T47D (cell line): Measurements from ENCODE around the gene CNTN4.

Source experiments
- DNase-seq, 2 experiments: peaks; one replicate each; pipeline versions ENCODE4 v3.0.0 to v3.0.0-alpha.2; 2011 to 2012; ENCODE audit warnings: low read depth in 1 of 2, low spot score in 1 of 2
- JUND ChIP-seq: IDR thresholded peaks from 2 replicates; pipeline ENCODE4 v1.6.1; 2012; ENCODE audit warnings: low read depth
- in situ Hi-C: cut with HindIII; loops from 2 replicates; pipeline ENCODE4 v1.10.0; 2016; ENCODE audit warnings: low sequenced_read_pairs, low pct_unique_long_range_greater_than_20kb

CNTN4 gene

DNA sequence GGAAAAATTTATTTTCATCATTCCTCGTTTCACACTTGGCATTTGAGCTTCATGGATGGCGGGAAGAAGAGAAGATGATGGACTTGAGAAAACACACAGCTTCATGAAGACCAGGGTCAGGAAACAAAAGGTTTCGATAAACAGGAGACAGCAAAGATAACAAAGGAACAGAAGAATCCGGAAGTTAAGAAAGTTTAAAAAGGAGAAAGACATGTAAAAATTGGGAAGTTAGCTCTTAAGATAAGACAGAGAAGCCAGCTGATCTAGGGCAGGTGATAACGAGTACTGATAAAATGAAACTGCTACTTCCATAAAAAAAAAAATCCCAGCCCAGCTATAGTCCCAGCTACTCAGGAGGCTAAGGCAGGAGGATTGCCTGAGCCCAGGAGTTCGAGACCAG is 987.6 kb downstream of the CNTN4 start:
- in situ Hi-C loops = no loop called here
- TF ChIP-seq JUND = no peak
- DNase-seq = no peak

DNA sequence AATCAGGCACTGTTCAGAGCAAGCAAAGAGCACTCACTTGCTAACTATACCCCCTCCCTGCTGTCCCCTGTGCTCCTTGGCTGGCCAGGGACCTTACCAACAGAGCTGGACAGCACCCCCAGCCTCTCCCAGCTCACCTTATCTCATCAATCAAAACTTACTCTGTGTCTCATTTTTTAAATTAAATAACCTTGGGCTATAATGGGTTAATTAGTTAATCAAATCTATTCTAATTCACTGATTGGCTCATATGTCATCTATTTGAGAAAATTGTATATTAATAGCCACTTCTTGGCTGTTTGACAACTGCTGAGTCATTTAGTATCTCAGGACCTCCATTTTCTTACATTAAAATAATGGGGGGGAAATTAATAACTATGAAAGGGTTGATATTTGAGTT is 988.6 kb downstream of the CNTN4 start:
- TF ChIP-seq JUND = no peak
- no peak for DNase-seq
- in situ Hi-C loops = no loop called here

- in situ Hi-C loops = no loop called here
- DNase-seq = no peak
- no peak for TF ChIP-seq JUND
These were observed 989.2 kb downstream of the CNTN4 start for GRCh38 chr3:3087716-3088465.

GRCh38 chr3:3089017-3089416 is 990.4 kb downstream of the CNTN4 start:
- no peak for DNase-seq
- no peak for TF ChIP-seq JUND
- in situ Hi-C loops = no loop called here

GRCh38 chr3:3097958-3098357 is 999.3 kb downstream of the CNTN4 start:
- no peak for DNase-seq
- TF ChIP-seq JUND = no peak
- in situ Hi-C loops = no loop called here

GRCh38 chr3:3101660-3102458 is 1003.2 kb downstream of the CNTN4 start:
- no peak for TF ChIP-seq JUND
- DNase-seq = no peak
- in situ Hi-C loops = no loop called here

- DNase-seq = no peak
- in situ Hi-C loops = no loop called here
- no peak for TF ChIP-seq JUND
These were observed 1004.1 kb downstream of the CNTN4 start for GRCh38 chr3:3102751-3103150.

DNA sequence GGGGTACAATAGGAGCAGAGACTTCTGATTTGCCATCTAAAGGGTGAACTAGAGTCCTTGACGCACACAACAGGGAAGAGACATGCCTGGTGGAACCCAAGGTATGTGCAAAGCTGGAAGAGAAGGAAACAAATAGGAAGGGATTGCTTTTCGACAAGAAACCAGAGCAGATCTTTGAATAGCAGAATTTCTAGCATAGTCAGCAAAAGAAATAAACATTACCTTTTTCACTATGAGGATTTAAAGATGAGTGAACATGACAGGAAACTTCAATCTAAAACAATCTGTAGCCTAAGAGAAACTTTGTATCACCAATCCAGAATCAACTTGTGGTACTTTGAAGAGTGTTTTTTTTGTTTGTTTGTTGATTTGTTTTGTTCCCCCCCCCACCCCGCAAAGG is 1006.6 kb downstream of the CNTN4 start:
- in situ Hi-C loops = no loop called here
- no peak for TF ChIP-seq JUND
- DNase-seq = no peak

- DNase-seq = no peak
- no peak for TF ChIP-seq JUND
- in situ Hi-C loops = no loop called here
These were observed 1007.1 kb downstream of the CNTN4 start for GRCh38 chr3:3105815-3106214.

DNA sequence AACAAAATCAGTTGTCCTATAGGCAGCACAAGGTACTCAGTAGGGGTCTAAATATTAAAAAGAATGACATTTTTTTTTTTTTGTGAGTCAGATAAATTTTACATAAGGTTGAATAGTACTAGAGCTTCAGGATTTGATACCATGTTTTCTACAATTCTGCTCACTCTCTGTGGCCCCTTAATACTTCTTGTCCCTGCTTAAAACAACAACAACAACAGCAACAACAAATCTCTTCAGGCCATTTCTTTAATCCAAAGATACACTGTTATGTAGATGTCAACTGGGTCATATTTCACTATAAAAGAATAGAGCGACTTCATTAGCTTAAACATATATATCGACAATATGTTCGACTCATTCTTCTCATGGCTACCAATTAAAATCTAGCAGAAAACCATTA is 1008.5 kb downstream of the CNTN4 start:
- in situ Hi-C loops = no loop called here

More for the DNA sequence above, 1008.5 kb downstream of the CNTN4 start:
- no peak for TF ChIP-seq JUND
- DNase-seq = no peak
